GM18502 (cell line): ENCODE measurements around the gene DGKA.
"Not testable (repeated sequence)": the region's sequence is repeated elsewhere in the genome, so short reads cannot be mapped to it uniquely, and the experiment has no call there.

Experiments used
- ATAC-seq: cut with Tn5 transposase; IDR thresholded peaks from one replicate; pipeline ENCODE4 v1.9.1; 2021; ENCODE audit warnings: mild to moderate bottlenecking; ENCODE audit not compliant: unreplicated experiment, poor library complexity

DGKA gene

DNA sequence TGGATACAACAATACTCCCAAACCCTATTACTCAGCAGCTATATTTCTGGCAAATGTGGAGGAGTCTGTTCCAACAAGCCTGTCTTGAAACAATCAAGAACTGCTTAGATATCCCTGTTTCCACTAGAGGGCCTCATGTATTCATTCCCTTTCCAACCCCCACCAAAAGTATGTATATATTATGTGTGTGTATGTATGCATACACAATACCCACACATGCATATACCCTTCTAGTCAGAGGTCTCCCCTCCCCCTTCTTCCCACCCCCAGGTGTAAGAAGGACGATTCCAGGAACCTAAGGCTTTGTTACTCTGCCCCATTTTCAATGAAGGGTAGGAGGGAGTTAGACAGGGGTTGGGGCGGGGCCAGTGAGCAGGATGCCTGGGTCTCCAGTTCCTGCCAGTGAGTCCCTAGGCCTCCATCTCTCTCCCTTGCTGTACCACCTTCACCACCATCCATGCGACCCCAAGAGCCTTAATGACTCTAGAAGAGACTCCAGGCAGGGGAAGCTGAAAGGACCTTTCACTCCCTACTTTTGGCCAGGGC is at the start of gene DGKA:
TSS of gene DGKA (plus strand) at position 392 of the 546 bp plus-strand sequence. CDS start 5,342 bp downstream, outside the sequence.
- no peak for ATAC-seq

DNA sequence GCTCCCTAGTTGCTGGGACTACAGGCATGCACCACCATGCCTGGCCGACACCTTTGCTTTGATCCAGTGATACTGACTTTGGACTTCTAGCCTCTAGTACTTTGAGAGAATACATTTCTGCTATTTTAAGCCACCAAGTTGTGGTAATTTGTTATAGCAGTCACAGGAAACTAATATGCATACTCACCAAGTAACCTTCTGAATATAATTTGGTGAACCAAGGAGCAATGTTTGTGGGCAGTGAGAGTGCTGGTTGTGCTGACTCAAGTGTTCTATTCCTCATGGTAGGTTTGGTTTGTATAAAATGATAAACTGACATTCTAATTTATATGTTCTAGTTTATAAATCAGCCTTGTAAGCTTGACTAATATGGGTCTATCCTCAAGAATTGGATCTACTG is 45.8 kb upstream of the DGKA start:
- ATAC-seq = no peak

DNA sequence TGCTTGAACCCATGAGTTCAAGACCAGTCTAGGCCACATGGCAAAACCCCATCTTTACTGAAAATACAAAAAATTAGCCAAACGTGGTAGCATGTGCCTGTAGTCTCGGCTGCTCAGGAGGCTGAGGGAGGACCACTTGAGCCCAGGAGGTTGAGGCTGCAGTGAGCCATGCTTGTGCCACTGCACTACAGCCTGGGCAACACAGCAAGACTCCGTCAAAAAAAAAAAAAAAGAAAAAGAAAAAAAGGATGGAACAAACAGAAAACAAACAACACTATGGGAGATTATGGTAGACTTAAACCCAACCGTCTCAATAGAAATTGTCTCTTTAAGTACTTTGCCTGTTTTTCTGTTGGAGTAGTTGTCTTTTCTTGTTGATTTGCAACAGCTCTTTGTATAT is 39.7 kb upstream of the DGKA start:
- no peak for ATAC-seq

DNA sequence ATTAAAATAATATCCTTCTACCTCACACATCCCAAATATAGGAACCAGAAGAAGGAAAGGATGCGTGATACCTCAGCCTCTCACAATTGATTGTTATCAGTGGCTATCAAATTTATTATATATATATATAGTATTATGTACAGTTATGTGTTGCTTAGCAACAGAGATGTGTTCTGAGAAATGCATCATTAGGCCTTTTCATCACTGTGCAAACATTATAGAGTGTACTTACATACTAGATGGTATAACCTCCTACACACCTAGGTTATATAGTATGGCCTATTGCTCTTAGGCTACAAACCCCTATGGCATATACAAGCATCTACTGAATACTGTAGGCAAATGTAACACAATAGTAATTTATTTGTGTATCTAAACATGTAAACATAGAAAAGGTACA is 37.2 kb upstream of the DGKA start:
- no peak for ATAC-seq

DNA sequence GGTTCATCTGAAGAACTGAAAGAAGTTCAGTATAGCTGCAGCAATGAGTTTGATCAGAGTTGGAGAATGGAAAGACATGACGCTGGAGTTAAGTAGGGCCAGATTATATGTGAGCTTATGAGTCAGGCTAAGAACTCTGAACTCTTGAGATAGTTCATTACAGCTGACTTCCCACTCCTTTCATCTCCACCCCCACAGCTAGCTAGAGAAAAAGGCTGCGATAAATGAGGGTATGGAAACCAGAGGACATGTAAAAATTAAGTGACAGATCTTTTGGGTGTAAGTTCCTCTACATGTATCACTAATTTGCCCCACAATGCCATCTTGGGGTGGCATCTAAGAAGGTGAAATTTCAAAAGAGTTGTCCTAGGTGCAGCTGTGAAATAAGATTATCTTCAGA is 31.9 kb upstream of the DGKA start:
- no peak for ATAC-seq

DNA sequence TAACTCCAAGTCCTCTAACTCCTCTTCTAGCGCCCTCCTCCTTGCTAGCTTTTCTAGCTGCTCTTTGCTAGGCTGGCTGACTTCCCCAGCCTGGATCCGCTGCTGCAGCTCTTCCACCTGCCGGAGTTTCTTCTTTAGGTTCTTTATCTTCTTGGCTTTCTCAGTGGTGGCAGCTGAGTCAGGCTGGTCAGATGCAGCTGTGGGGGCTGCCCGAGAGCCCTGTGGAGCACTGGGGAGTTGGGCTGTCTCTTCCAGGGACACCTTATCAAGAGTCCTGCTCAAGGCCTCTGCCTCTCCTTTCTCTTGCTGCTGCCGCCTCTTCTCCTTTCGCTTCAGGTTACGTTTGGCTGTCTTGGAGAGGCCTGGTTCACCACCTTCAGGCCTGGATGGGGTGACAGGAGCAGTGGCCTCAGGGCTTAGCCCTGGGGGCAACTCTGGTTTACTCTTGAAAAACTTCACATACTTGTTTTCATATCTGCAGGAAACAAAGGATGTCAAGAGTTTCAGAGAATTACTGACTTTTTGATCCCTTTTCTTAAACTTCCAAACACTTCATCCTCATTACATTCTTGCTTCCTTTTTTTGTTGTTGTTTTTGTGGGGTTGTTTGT is 29.0 kb upstream of the DGKA start:
- no peak for ATAC-seq

DNA sequence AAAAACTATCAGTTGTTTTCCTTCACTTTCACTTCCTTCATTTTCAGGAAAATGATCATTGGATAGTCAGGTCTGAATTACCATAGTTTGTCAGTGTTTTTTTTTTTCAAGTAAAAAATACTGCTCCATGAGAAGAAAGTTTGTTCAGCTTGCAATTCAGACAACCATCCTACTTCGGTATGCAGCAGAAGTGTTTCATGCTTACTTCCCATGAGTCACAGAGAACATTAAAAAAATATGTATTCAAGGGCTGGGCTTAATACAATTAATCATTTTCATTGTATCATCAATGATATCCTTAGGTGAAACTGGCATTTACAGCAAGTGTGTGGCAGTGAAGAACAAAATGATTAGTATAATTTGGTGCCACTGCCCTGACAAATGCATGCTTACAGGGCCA is 24.9 kb upstream of the DGKA start:
- no peak for ATAC-seq

DNA sequence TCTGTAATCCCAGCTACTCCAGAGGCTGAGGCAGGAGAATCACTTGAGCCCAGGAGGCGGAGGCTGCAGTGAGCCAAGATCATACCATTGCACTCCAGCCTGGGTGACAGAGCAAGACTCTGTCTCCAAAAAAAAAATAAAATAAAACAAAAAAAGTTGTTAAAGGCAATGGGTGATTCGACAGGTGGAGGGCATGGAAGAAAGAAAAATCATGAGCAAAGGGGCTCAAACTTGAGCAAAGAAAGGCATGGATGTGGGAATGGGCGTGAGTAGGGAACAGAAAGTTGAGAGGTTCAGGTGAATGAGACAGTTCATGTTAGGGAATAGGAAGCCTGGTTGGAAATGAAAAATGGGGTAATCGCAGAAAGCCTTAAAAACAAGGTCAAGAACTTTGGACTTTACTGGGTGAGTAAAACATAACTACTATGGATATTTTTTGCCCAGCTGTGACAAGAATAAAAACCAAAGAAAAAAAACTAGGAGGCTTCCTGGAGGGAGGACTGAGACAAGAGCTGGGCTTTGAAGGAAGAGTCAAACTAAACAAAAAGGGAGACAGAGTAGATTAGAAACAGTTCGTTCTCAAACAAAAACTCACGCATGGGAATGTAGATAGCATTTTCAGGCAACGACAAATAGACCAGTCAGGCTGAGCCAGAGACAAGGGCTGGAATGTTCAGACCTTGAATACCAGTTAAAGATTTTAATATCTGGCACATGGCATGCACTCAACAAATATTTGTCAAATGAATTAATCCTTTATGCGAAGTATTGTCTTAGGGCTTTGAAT is 22.0 kb upstream of the DGKA start:
- ATAC-seq = no peak

DNA sequence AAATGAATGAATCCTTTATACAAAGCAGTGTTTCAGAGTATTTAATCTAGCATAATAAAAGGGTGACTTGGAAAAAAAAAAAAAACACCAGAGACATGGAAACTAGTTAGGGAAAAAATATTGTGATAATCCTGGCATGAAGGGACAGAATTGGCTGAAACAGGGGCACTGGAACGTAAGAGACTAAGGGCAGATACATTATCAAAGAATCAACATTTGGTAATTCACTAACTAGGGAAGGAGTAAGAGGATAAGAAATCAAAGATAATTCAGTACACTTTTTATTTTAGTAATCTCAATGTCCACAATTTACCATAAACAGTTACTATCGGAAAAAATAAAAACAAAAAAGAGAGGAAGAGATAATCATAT is 21.5 kb upstream of the DGKA start:
- ATAC-seq = no peak

- no peak for ATAC-seq
Measured at GRCh38 chr12:55912908-55913307, 18.1 kb upstream of the DGKA start.

DNA sequence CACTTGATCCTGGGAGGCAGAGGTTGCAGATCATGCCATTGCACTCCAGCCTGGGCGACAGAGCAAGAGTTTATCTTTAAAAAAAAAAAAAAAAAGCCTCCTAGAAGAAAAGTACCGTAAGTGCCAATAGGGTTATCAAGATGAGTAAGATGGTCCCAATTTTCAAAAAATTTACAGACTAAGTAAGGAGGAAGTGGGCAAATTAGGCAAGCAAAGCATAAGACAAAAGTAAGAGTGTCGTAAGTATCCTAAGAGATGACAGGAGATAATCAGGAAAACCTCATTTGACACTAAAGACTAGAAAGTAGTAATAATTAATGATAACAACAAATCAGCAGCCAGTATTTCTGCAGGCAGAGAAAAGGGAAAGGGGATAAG is 15.5 kb upstream of the DGKA start:
- ATAC-seq = no peak

DNA sequence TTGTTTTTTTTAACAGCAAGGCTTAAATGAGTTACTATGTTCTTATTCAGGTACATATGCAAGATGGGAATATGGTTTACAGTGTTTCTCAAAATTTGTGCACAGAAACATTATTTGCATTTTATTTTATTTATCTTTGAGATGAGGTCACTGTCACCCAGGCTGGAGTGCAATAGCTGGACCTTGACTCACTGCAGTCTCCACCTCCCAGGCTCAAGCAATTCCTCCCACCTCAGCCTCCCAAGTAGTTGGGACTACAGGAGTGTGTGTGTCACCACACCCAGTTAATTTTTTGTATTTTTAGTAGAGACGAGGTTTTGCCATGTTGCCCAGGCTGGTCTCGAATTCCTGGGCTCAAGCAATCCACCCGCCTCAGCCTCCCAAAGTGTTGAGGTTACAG is 11.9 kb upstream of the DGKA start:
- ATAC-seq = not testable (repeated sequence)

GRCh38 chr12:55922126-55922525 is 8.8 kb upstream of the DGKA start:
- ATAC-seq = no peak

DNA sequence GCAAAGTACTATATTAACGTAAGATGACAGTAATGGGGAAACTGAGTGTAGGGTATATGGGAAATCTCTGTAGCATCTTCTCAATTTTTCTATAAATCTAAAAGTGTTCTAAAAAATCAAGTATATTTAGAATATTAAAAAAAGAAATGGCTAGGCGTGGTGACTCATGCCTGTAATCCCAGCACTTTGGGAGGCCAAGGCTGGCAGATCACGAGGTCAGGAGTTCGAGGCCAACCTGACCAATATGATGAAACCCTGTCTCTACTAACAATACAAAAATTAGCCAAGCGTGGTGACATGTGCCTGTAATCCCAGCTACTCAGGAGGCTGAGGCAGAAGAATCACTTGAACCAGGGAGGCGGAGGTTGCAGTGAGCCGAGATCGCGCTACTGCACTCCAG is 7.3 kb upstream of the DGKA start:
- ATAC-seq = not testable (repeated sequence)

- no peak for ATAC-seq
Measured at GRCh38 chr12:55925371-55925770, 5.6 kb upstream of the DGKA start.

GRCh38 chr12:55925870-55926737 is 4.9 kb upstream of the DGKA start:
- ATAC-seq = no peak

GRCh38 chr12:55926738-55927587 is 4.0 kb upstream of the DGKA start:
- ATAC-seq = peak; percentile 54

DNA sequence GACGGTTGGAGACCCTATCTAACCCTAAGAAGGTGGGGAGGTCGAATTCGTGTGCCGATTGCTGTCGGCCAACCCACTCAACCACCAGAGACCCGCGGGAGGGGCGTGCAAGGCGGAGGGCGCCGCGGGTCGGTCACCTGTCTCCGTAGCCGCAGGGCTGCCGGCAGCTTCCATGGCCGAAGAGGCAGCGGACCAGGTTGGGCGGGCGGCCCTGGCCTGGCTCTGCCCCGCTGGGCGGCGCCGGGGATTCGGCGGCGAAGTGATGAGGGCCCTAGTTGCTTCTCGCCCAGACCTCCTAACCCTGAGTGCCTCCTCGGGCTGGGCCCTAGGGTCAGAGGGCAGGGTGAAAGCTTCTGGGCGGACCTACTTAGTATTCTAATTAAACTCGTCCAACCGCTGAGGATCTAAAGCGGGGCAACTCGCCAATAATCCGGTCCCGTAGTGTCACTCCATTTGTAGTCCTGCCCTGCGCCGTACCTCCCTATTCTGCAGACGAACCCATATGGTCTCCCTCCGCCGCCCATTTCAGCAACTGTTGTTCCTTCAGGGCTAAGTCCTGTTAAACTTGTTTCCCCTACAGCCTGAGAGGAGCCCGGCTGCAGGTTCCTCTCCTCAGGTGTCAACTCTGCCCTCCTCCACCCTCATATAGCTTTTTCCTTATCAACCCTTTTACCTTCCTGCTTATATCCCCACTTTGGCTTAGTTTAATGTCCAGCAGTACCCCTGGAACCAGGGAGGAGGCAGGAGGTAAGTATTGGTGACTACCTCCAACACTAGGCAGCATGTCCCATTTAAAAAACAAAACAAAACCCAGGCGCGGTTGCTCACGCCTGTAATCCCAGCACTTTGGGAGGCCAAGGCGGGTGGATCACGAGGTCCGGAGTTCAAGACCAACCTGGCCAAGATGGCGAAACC is 3.1 kb upstream of the DGKA start, which contains the start of gene PYM1:
TSS of gene PYM1 (minus strand) at position 307 of the 915 bp plus-strand sequence. CDS start at position 174, 133 bp downstream.
- ATAC-seq = peak; percentile 35

DNA sequence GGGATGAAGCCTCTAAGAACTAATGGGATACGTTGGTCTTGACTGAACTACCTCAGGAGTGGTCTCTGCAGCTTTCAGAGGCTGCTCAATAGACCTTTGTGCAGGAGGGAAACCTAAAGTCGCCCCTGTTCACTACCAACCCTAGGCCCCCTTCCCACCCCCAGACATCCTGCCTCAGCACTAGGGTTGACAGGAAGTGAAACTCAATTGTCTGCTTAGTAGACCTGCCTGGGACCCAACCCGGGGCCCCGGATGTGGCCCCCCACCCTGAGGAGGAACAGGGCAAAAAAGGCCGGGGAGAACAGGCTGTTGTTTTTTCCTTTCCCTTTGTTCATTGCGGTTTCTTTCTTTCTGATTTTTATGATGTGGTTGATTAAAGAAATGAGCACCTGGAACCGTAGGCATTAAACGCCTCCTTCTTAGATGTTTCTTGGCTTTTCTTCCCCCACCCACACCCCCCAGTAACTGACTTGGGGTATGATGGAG is 1.6 kb upstream of the DGKA start:
- ATAC-seq = peak; percentile 45
